Panc1 (cell line): ENCODE measurements around the gene EARS2. TPM values are rescaled to one million over a fixed set of nuclear protein-coding genes. Genes with fewer than 3 reads are reported as not detected.

Experiments
- ATAC-seq: fragments of 200-7000 bp; cut with Tn5 transposase; 2 replicates; pipeline ENCODE4 v1.9.1; 2020; ENCODE audit warnings: mild to moderate bottlenecking, moderate library complexity
- BruUV-seq: library from RNA; stranded (reverse); fragments of 400-500 nt; replicated peaks from 2 replicates; lab custom pipeline; 2021; lab: Mats Ljungman, UMichigan
- CTCF ChIA-PET: fragments of 300-600 bp; sonication (Branson Sonifier 250); formaldehyde crosslinking; loops from one replicate; lab custom pipeline; 2022; ENCODE audit warnings: antibody characterized with exemption; lab: Charles Lee
- POLR2A ChIA-PET: fragments of 300-600 bp; sonication (Branson Sonifier 250); formaldehyde crosslinking; loops from one replicate; lab custom pipeline; 2022; ENCODE audit warnings: antibody characterized with exemption; lab: Charles Lee
- DNase-seq: peaks from one replicate; pipeline ENCODE4 v3.0.0-alpha.2; 2010; ENCODE audit warnings: low read depth, low spot score
- H3K27ac ChIP-seq: 2 replicates; pipeline ENCODE4 v1.5.1; 2011; ENCODE audit warnings: mild to moderate bottlenecking, low read length, inconsistent platforms
- H3K27me3 ChIP-seq: fragments of 200-500 bp; sonication (Bioruptor generic); 2 replicates; pipeline ENCODE4 v1.6.0; 2014; ENCODE audit warnings: low read length, inconsistent platforms; ENCODE audit not compliant: control insufficient read depth, insufficient read depth
- H3K36me3 ChIP-seq: fragments of 200-500 bp; sonication (Bioruptor generic); 2 replicates; pipeline ENCODE4 v1.5.1; 2014; ENCODE audit warnings: inconsistent platforms, mild to moderate bottlenecking, low read length, moderate library complexity; ENCODE audit not compliant: control insufficient read depth, insufficient read depth
- H3K4me1 ChIP-seq: 2 replicates; pipeline ENCODE4 v1.5.1; 2011; ENCODE audit warnings: inconsistent platforms, mild to moderate bottlenecking, low read length, moderate library complexity; ENCODE audit not compliant: control insufficient read depth, insufficient read depth
- H3K4me3 ChIP-seq, 2 experiments: 2 replicates each; pipeline ENCODE4 v1.5.1; 2011 to 2012; ENCODE audit warnings: low read depth in 2 of 2, low read length in 2 of 2, mild to moderate bottlenecking in 2 of 2, inconsistent platforms in 1 of 2, moderate library complexity in 1 of 2
- H3K9me3 ChIP-seq: fragments of 200-500 bp; sonication (Bioruptor generic); 2 replicates; pipeline ENCODE4 v1.5.1; 2014; ENCODE audit warnings: low read depth, mild to moderate bottlenecking, inconsistent platforms, low read length, moderate library complexity; ENCODE audit not compliant: control insufficient read depth, insufficient read depth
- POLR2AphosphoS5 ChIP-seq: IDR thresholded peaks from 2 replicates; pipeline ENCODE4 v1.6.1; 2012; ENCODE audit warnings: mild to moderate bottlenecking, low read depth, low read length, moderate library complexity
- SIN3A ChIP-seq: IDR thresholded peaks from 2 replicates; pipeline ENCODE4 v1.6.1; 2012; ENCODE audit warnings: low read depth, mild to moderate bottlenecking, low read length, moderate library complexity, borderline replicate concordance; ENCODE audit not compliant: insufficient read depth
- TCF7L2 ChIP-seq: IDR thresholded peaks from 2 replicates; pipeline ENCODE4 v1.6.1; 2011; ENCODE audit warnings: mild to moderate bottlenecking, low read depth, low read length, inconsistent platforms
- in situ Hi-C: cut with HindIII; loops from 2 replicates; pipeline ENCODE4 v1.10.0; 2016; ENCODE audit warnings: low sequenced_read_pairs, low pct_unique_long_range_greater_than_20kb
- intact Hi-C: fragments of 100-400 bp; cut with micrococcal nuclease; formaldehyde crosslinking; loops from one replicate; pipeline ENCODE4 v1.10.0; 2022; ENCODE audit not compliant: unreplicated experiment
- total RNA-seq: library from RNA; stranded (reverse); gene quantifications from one replicate; pipeline ENCODE4 v1.2.1, GENCODE V29; 2021; ENCODE audit not compliant: unreplicated experiment
- TF ChIP-seq, protein P1 (sequence below), 2 experiments: IDR thresholded peaks; 2 replicates each; pipeline ENCODE4 v1.6.1; 2011 to 2012; ENCODE audit warnings: low read depth in 2 of 2, control low read depth in 1 of 2, low read length in 1 of 2, mild to moderate bottlenecking in 1 of 2, moderate library complexity in 1 of 2; ENCODE audit not compliant: insufficient read depth in 1 of 2
- TF ChIP-seq, protein P2 (sequence below): fragments of 450-650 bp; IDR thresholded peaks from 2 replicates; pipeline ENCODE4 v1.5.1; 2017; ENCODE audit warnings: mild to moderate bottlenecking

Gene EARS2
- total RNA-seq, 1 experiment from 2014 or later = 31.3 TPM

DNA sequence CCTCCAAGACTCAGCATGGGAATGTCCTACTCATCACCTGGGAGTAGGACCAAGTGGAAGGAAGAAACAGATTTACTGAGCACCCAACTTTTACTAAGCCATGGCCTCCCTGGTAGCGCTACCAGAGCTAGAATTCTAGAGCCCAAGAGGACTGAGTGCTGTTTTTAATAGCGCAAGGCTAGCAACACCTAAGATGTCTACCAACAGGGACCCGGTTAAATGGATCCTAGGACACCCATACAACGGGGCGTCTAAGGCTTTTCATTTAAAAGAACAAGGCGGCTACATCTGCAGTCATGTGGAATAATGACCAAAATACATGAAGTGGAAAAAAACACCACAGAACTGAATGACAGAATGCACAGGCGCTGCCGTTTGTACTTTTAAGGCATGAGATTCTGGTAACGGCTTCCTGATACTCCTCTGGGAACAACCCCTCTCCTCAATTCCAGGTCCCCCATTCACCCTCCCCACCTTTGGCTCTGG is 51.9 kb downstream of the EARS2 start:
- Histone ChIP-seq H3K27ac (peak overlapping the region; percentile 83), H3K27me3 (no peaks in the 10 kb centered on the region), H3K4me3 (peak overlapping the region in 1 of 2 experiments; percentile 38; a peak in 2 of 4 replicates), H3K4me1 (peaks cover 52% of the 10 kb centered on the region), H3K9me3 (no peaks in the 10 kb centered on the region), H3K36me3 (no peaks in the 10 kb centered on the region)
- intact Hi-C loops (no loop called here), in situ Hi-C loops (no loop called here)
- CTCF ChIA-PET = no interaction called here
- BruUV-seq = no TSS peak
- TF ChIP-seq, protein P1, sequence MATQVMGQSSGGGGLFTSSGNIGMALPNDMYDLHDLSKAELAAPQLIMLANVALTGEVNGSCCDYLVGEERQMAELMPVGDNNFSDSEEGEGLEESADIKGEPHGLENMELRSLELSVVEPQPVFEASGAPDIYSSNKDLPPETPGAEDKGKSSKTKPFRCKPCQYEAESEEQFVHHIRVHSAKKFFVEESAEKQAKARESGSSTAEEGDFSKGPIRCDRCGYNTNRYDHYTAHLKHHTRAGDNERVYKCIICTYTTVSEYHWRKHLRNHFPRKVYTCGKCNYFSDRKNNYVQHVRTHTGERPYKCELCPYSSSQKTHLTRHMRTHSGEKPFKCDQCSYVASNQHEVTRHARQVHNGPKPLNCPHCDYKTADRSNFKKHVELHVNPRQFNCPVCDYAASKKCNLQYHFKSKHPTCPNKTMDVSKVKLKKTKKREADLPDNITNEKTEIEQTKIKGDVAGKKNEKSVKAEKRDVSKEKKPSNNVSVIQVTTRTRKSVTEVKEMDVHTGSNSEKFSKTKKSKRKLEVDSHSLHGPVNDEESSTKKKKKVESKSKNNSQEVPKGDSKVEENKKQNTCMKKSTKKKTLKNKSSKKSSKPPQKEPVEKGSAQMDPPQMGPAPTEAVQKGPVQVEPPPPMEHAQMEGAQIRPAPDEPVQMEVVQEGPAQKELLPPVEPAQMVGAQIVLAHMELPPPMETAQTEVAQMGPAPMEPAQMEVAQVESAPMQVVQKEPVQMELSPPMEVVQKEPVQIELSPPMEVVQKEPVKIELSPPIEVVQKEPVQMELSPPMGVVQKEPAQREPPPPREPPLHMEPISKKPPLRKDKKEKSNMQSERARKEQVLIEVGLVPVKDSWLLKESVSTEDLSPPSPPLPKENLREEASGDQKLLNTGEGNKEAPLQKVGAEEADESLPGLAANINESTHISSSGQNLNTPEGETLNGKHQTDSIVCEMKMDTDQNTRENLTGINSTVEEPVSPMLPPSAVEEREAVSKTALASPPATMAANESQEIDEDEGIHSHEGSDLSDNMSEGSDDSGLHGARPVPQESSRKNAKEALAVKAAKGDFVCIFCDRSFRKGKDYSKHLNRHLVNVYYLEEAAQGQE (IDR thresholded peaks at IDR 0.05; ENCODE audit: insufficient read depth in 1 of 2, low read depth in 2 of 2, low read length in 1 of 2) = no peak
- TF ChIP-seq SIN3A (no peak), TCF7L2 (no peak), POLR2AphosphoS5 (no peak)
- TF ChIP-seq, protein P2, sequence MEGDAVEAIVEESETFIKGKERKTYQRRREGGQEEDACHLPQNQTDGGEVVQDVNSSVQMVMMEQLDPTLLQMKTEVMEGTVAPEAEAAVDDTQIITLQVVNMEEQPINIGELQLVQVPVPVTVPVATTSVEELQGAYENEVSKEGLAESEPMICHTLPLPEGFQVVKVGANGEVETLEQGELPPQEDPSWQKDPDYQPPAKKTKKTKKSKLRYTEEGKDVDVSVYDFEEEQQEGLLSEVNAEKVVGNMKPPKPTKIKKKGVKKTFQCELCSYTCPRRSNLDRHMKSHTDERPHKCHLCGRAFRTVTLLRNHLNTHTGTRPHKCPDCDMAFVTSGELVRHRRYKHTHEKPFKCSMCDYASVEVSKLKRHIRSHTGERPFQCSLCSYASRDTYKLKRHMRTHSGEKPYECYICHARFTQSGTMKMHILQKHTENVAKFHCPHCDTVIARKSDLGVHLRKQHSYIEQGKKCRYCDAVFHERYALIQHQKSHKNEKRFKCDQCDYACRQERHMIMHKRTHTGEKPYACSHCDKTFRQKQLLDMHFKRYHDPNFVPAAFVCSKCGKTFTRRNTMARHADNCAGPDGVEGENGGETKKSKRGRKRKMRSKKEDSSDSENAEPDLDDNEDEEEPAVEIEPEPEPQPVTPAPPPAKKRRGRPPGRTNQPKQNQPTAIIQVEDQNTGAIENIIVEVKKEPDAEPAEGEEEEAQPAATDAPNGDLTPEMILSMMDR = no peak
- ATAC-seq (peak; percentile 57), DNase-seq (no peak)
- POLR2A ChIA-PET = no interaction called here

DNA sequence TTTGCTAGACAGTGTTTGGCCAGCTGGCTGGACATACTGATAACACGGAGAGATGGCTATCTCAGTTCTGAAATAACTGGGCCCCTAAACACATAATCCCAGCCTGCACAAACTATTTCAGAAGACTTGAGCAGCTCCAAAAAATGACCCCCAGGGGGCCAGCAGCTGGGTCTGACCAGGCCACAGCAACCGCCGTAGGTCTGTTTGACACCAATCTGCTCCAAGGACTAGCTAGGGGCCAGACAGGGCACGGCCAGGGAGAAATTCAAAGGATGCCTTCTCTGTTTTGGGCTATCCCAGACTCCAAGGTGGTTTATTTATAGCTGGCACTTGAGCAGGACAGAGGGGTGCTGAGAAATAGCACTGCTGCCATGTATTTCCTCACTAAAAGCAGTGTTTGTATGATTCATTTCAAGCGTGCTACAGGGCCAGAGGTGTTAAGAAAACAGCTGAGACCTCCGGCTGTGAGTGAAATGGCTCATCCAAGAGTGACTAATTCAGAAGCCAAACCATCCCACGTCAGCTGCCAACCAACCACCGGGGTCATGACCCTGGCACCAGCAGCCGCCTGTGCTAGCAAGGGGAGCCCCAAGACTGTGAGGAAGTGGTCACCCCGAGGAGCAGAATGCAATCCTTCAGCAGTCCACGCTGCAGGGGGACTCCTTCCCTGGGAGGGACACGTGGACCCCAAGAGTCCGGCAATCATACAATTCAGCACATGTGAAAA is 52.5 kb downstream of the EARS2 start:
- TF ChIP-seq, protein P2 = no peak
- TF ChIP-seq SIN3A = peak; percentile 72; the same call in 1 of the 2 replicates
- TF ChIP-seq TCF7L2 = peak; percentile 66
- TF ChIP-seq POLR2AphosphoS5 = no peak; the same call in 1 of the 2 replicates
- TF ChIP-seq, protein P1 (IDR thresholded peaks at IDR 0.05; ENCODE audit: insufficient read depth in 1 of 2, low read depth in 2 of 2, low read length in 1 of 2) = no peak
- Histone ChIP-seq H3K27me3 (no peaks in the 10 kb centered on the region), H3K36me3 (no peaks in the 10 kb centered on the region), H3K4me3 (peak overlapping the region in 1 of 2 experiments; percentile 38; a peak in 2 of 4 replicates), H3K4me1 (peaks cover 52% of the 10 kb centered on the region), H3K9me3 (no peaks in the 10 kb centered on the region), H3K27ac (peak overlapping the region; percentile 83)
- intact Hi-C loops (no loop called here), in situ Hi-C loops (no loop called here)
- no TSS peak for BruUV-seq
- ChIA-PET POLR2A (interaction anchor here (0.6 kb wide), 1 partner anchor 34 kb away, joined by 12 read pairs; no protein-coding TSS in a partner anchor), CTCF (no interaction called here)
- ATAC-seq (peak; percentile 87), DNase-seq (peak; percentile 91)
